GM18517 (cell line): ENCODE data around the gene ASIC1.

Experiments used
- ATAC-seq: cut with Tn5 transposase; IDR thresholded peaks from one replicate; pipeline ENCODE4 v1.9.1; 2021; ENCODE audit warnings: mild to moderate bottlenecking, moderate library complexity; ENCODE audit not compliant: unreplicated experiment

The ASIC1 gene

DNA sequence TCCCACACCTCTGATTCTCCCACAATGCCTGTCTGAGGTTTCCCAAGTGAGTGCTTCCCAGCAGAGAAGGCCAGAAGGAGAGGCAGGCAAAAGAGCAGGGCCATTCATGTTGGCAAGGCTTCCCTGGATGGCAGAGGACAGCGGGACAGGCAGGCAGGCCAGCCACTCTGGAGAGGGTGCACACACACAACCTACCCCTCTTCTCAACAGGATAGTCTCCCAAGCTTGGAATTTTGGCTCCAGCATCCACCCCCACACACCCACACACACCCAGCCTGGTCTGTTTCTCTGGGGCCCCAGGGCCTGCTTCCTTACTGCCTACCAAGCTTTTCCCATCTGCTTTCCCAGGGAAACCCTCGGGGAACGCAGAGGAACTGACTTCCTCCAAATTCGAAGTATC, 16.7 kb upstream of the ASIC1 start:
- no peak for ATAC-seq

GRCh38 chr12:50041062-50041860, 16.1 kb upstream of the ASIC1 start:
- ATAC-seq, result no peak

- ATAC-seq, result no peak
Measured at GRCh38 chr12:50041962-50042361, 15.4 kb upstream of the ASIC1 start.

DNA sequence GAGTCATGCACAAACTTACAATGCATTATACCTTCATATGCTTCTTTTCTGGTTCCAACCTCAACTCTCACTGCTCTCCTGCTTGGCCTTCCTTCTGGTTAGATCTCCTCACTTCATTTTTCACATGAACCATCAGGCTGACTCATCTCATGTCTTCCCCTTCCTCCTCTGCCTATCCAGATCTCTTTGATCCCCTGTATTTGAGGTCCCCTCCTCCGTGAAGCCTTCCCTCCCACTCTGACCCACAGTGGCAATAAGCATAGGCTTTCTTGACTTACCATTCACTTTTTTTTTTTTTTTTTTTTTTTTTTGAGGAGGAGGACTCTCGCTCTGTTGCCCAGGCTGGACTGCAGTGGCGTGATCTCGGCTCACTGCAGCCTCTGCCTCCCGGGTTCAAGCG, 14.7 kb upstream of the ASIC1 start:
- ATAC-seq, result no peak

- ATAC-seq, result no peak
Measured at GRCh38 chr12:50043308-50043707, 14.1 kb upstream of the ASIC1 start.

- no peak for ATAC-seq
Measured at GRCh38 chr12:50043854-50044253, 13.5 kb upstream of the ASIC1 start.

DNA sequence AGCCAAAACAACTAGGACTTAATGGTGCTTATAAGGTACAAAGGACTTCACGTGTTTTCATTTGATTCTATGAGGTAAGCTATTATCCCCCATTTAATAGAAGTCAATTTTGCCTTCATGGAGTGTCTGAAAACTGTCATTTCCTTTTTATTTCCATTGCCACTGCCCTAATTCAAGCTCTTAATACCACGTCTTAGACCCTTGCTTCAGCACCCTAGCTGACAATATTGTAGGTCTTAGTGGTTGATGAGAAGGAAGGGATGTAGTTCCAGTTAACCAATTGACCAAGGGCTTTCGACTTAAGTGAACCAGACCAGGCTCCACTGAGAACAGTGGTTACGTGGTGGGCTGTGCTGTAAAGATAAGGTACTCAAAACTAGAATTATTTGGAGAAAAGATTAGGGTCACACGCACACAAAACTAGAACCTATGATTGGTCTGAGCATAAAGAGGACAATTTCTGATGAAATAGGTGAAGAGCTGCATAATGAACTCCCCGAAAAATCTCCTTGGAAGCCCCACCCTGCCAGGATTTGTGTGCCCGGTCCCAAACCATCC, 9.6 kb upstream of the ASIC1 start:
- no peak for ATAC-seq

DNA sequence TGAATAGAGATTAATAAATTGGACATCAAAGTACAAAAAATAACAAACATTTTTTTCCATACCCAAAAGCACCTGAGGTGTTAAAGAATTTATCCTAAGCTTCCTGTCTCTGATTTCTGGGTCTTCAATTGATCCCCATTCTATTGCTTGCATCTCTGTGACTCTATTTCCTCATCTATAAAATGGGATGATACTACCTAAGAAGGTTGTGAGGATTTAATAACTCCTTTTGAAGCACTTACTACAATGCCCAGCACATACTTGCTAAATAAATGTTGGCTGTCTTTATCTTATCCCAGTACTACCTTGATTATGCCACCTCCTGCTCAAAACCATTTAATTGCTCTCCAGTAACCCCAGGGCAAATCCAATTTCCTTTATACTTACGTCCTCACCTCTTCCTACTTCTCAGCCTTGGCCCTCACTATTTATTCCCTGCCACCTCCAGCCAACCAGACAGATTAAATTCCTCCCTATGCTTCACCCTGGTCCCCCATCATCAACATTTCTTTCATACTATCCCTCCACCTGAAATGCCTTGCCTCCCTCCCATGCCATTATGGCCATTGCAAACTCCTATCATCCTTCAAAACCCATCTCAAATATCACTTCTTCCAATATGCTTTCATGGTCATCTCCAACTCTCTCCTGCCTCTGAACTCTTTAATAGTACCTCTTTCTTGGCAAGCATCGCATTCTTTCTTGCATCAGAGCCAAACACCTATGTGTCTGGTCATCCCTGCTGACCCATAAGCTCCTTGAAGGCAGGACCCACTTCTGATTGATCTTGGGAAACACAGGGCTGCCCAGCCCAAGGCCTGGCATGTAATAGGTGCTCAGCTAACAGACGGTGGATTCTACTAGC, 7.9 kb upstream of the ASIC1 start:
- no peak for ATAC-seq

GRCh38 chr12:50050119-50050385, 7.3 kb upstream of the ASIC1 start:
- ATAC-seq, result no peak

GRCh38 chr12:50050410-50051098, 6.8 kb upstream of the ASIC1 start:
- no peak for ATAC-seq

GRCh38 chr12:50051101-50051806, 6.1 kb upstream of the ASIC1 start:
- no peak for ATAC-seq

GRCh38 chr12:50052544-50052943, 4.9 kb upstream of the ASIC1 start:
- ATAC-seq, result no peak

- no peak for ATAC-seq
Measured at GRCh38 chr12:50052964-50053363, 4.4 kb upstream of the ASIC1 start.

DNA sequence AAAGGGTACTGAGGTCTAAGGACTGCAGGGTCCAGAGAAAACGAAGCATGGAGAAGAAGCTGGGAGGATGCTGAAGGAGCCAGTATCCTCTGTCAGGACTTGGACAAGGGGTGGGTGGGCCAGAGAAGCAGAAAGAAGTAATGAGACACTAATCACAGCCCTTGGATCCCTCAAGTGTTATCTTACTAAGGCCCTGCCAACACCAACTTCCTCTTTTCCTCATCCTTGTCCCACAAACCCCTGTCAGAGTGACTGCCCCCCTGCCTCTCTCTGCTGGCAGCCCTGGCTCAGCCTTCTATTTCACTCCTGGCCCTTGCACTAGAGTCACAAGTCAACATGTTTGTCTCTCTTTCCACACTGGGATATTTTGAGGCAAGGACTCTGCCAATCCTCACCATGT, 3.8 kb upstream of the ASIC1 start:
- no peak for ATAC-seq

- no peak for ATAC-seq
Measured at GRCh38 chr12:50055831-50056638, 1.4 kb upstream of the ASIC1 start.

DNA sequence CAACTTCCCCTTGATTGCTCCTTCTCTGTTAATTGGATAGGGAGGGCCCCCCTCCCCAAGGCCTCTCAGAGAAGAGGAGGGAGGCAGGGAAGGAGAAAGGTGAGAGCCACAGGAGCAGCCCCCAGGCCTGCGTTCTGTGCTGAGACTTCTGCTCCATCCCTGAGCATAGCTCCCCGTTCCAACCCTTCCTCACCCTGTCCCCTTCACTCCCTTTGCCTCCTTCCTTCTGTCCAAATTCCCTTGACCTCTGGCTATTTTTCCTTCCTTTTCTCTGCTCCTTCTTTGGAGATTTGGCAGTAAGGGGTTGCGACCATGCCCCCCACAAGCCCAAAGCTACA, 788 bp upstream of the ASIC1 start:
- ATAC-seq, result no peak

GRCh38 chr12:50057896-50058670, 687 bp downstream of the ASIC1 start:
- ATAC-seq, result no peak

GRCh38 chr12:50058743-50059312, 1.4 kb downstream of the ASIC1 start:
- ATAC-seq, result no peak
